Erythroblast (primary cell): ENCODE results near the gene GABRB1.

Experiments
- GATA1 ChIP-seq: IDR thresholded peaks from 2 replicates; pipeline ENCODE4 v1.6.1; 2011; ENCODE audit warnings: low read depth, mild to moderate bottlenecking, control low read depth, low read length, moderate library complexity
- POLR2A ChIP-seq: IDR thresholded peaks from 2 replicates; pipeline ENCODE4 v1.6.1; 2011; ENCODE audit warnings: mild to moderate bottlenecking, low read length

- TF ChIP-seq POLR2A (no peak), GATA1 (no peak)
Measured at GRCh38 chr4:47271291-47271690, 239.9 kb downstream of the GABRB1 start.
